ENCODE data around the gene GPR78.
"Not testable (repeated sequence)": the region's sequence is repeated elsewhere in the genome, so short reads cannot be mapped to it uniquely, and the experiment has no call there.

Gene GPR78

DNA sequence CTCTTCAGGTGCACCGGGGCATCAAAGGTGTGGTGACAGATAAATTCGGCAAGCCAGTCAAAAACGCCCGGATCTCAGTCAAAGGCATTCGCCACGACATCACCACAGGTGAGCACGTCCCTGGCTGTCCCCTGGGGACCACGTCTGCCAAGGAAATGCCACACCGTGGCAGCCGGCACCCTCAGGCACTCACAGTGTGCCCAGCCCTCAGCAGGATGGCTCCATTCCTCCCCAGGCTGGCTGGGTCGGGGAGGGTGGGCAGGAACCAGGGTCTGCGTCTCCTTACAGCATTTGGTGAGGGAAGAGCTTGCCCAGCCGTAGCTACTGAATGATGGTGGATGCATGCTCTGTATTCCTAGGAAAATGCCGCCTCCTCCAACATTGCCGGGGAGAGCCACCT is 38.2 kb downstream of the GPR78 start:
- DNase-seq: no peak

GRCh38 chr4:8618961-8619720 is 38.9 kb downstream of the GPR78 start:
- DNase-seq: no peak

GRCh38 chr4:8621135-8621534 is 40.9 kb downstream of the GPR78 start:
- not testable (repeated sequence) for DNase-seq

DNA sequence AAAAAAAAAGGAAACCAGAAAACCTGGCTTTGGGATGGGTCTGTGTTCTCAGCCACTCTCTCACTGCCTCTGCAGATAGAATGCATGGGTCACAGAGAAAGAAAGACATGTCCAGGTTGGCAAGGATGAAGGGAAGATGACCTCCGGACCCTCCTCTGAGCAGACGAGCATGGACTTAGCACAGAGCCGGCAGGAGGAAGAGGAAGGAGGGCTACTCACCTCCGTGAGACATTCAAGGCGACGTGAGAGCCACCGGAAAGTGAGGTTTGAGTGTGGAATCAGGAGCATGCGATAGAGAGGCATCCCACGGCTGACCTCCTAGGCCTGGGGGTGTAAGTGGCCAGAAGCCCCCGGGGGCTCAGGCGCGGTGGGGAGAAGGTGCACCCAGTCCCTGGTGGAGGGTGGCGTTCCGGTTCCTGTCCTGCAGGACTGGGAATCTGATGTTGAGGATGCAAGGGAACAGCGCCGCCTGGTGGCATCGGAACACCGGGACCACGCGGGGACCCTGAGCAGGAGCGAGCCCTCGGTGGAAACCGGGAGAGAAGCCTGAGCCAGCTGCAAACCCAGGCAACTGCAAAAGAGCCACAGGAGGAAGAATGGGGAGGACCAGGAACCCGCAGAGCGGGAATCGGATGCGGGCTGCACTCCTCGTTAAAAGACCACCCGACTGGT is 44.5 kb downstream of the GPR78 start:
- not testable (repeated sequence) for DNase-seq

- not testable (repeated sequence) for DNase-seq
These were observed 50.2 kb downstream of the GPR78 start for GRCh38 chr4:8630240-8630905.

DNA sequence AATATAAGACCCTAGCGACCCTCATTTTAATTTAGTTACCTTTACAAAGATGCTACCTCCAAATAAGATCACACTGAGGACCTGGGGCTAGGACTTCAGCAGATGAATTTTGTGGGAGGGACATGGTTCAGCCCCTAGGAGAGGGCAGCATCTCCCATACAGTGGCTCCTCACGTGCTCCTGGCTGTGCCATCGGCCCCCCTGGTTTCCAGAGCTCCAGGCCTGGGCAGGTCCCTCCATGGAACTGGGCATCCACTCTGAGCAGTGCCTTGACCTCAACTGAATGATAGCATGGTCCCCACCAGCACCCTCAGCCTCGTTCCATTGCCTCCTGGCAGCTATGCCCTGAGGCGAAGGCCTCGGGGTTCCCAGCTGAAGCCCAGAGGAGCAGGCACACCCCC is 51.7 kb downstream of the GPR78 start:
- not testable (repeated sequence) for DNase-seq

GRCh38 chr4:8634773-8635172 is 54.6 kb downstream of the GPR78 start:
- not testable (repeated sequence) for DNase-seq

GRCh38 chr4:8635897-8636554 is 55.8 kb downstream of the GPR78 start:
- DNase-seq: not testable (repeated sequence)

Data from NCI-H510A (cell line).